NCI-H524 (cell line): ENCODE data around the gene STING1.
"Not testable (repeated sequence)": the region's sequence is repeated elsewhere in the genome, so short reads cannot be mapped to it uniquely, and the experiment has no call there.

Experiments
- DNase-seq, 2 experiments: peaks; one replicate each; lab custom pipeline; 2025; lab: John Stamatoyannopoulos, UW

The STING1 gene

DNA sequence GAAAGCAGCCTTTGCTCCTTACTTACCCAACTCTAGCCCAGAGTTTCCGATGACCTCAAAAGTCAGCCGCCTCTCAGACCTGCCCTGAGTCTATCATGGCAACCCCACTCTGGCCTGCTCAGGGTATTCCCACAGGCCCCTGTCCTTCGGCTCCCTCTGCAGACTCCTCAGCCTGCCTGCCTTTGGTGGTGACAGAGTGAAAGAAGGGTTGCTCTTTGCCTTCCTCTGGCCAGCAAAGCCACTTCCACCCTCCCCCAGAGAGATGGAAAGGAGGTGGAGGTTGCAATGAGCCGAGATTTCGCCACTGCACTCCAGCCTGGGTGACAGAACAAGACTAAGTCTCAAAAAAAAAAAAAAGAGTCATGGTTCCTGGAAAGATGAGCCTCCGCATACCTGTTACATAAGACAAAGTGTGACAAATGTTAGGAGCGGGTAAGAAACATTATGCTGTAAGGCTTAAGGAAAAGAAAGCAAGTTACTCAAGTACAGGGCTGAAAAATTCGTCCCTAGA lies 14.1 kb downstream of the STING1 start:
- DNase-seq: peak in 1 of 2 experiments; percentile 25

DNA sequence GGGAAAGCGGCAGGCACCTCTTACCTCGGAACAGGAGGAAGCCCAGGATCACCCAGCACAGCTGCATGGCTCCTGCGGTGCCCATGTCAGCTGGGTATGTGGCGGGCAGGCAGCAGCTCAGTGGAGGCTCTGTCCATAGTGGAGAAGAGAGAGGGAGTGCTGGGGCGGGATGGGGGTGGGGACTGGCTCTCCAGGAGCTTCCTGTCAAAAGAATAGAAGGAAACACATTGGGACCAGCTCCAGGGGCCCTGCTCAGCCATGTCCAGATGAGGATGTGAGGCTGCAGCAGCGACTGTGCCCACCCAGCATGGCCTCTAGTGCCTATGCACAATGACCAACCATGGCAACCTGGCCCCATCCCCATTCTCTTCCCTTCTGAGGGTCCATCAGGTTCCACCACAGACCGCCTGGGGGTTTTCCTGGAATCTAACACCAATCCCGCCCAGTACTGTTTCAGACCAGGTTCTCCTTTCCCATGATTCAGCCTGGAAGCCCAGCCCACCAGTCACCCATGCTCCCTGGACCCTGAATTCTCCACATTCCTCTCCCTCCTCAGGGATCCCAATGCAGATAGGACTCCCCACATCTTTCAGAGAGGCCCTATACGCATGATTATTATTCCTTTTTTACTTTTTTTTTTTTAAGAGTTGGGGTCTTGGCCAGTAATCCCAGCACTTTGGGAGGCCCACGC lies 19.8 kb downstream of the STING1 start, which contains the start of gene ECSCR:
Gene ECSCR (minus strand): TSS at position 158 of the 691 bp plus-strand sequence. CDS start 73 bp downstream, at position 85.
- DNase-seq: no peak

DNA sequence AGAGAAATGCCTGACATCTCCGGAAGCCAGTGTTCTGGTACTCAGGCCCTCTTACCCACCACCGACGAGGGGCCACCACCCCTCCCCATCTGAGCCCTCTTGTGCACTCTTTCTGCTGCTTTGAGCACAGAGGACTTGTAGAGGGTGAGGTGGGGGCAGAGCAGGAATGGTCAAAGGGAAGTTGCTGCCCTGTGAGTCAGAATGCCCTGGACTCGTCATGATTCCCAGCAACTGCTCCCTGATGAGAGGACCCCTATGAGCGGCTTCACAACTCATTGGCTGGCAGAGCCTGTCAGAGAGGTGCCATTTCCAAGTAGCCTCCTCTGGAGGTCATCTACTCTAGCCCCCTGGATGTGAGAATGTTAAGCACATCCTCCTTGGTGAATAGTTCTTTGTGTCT lies 20.9 kb downstream of the STING1 start:
- no peak for DNase-seq

DNA sequence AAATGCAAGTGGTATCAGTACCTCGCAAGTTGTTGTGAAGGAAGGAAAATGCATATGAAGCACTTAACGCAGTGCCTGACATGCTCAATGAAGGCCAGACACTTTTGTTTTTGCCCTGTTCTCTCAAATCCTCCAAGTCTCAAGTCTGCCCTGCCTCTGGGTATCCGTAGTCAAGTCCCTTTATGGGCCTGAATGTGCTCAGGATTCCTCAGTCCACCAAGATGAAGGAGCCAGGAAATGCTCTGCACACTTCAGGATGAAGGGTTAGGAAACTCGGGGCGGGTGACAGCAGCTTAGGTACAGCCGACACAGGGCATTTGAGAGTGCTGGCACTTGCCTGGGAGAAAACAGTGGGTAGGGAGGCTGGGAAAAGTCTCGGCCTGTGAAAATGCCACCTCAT lies 21.4 kb downstream of the STING1 start:
- DNase-seq: no peak

DNA sequence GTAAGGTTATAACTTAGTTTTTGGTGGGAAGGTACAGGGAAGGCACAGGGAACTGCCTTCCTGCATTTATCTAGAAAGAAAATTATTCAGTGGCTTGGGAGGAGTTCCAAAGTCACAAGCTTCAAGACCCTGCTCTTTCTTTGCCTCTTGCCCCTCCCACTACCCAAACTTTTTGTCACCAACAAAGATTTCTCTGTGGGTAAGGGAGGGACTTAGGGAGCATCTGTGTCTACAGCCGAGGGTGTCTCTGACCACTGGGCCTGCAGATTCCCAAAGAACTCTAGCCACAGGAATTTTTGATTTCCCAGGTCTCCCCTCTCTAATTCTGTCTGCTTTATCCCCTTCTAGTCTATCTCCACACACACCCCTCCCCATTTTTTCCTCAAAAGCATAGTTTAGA lies 22.1 kb downstream of the STING1 start:
- no peak for DNase-seq

DNA sequence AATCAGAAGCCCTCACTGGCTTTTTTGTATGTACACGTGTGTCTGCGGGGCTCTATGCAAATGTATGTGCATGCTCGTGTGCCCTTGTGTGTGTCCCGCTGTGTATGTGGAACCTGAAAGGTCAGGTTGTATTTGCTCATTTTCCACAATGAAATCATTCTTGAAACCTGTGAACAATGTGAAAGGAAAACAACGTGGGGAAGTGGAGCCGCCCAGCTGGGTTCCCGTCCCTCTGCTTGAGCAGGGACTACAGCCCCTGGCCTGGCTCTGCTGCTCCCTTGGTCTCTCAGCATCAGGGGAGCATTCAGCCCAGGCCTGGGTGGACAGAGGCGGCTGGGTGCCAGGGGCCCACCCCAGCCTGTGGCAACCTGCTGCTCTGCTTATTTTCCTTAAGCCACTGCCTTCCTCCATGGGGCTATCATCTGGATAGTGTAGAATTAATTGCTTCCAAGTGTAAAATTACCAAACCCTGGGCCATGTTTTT lies 23.1 kb downstream of the STING1 start:
- no peak for DNase-seq

DNA sequence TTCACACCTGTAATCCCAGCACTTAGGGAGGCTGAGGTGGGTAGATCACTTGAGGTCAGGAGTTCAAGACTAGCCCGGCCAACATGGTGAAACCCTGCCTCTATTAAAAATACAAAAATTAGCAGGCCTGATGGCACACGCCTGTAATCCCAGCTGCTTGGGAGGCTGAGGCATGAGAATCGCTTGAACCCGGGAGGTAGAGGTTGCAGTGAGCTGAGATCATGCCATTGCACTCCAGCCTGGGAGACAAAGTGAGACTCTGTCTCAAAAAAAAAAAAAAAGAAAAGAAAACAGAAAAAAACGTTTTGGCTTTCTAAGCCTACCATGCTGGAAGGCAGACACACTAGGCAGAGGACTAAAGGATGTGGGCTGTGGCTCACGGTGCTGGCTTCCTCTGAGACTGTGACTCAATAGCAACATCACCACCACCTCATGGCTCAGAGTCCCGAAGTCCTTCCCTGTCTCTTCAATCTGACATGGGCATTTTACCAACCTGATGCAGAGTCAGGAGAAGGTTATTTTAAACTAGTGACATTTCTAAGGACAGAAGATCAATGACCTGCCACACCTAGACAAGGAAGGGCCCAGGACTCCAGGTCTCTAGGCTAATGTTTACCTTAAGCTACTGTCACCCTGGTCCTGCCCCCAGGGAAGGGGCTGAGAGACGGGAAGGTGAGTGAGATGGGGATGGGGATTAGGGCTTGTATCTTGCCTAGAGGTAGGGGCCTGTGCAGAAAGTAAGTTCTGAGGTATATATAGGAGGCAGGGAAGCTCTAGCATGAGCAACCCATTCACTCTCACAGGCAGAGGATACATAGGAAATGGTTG lies 23.8 kb downstream of the STING1 start:
- no peak for DNase-seq

DNA sequence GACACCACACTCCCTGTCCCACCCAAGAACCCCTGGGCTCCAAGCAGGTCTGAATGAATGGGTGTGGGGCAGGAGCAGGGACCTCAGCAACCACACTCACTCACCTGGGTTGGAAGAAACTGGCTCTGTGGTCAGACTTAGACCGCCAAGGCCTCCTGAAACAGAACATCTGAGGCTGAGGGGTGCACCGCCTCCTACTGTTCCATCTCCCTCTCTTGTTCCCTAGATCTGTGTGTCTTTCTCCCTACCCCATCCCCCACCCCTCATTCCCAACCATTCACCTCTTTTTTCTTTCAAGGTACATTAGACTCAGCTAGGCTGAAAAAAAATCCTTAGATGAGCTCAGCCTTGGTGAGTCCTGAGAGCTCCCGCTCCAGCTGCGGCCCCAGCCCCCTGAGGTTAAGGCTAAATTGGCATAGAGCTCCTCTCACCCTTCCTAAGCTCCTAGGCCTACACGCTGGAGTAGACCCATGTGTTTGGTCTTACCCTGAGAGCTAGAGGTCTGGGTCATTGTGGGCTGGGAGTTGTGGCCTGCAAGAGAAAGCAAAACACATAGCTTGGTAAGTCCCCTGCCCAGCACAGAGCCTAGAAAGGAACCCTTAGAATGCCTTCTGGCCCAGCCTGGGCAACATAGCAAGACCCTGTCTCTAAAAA lies 24.8 kb downstream of the STING1 start:
- DNase-seq: no peak

DNA sequence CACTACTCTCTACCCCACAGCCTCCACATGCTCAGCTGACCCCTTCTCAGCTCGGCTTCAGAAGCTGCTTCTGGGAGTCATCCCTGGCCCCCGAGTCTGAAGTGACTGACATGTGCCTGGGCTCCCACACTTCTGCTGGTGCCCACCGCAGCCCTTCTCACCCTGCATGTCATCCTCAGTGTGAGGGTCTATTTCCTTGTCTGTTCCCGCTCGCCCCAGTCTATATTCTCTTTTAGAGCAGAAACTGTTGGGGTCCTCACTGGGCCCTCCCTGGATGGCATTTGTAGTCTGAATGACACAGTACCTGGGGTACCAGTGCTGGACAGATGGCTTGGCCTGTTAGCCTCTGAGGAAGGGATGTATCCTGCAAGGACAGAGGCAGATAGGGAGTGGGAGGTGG lies 25.3 kb downstream of the STING1 start:
- DNase-seq: no peak

DNA sequence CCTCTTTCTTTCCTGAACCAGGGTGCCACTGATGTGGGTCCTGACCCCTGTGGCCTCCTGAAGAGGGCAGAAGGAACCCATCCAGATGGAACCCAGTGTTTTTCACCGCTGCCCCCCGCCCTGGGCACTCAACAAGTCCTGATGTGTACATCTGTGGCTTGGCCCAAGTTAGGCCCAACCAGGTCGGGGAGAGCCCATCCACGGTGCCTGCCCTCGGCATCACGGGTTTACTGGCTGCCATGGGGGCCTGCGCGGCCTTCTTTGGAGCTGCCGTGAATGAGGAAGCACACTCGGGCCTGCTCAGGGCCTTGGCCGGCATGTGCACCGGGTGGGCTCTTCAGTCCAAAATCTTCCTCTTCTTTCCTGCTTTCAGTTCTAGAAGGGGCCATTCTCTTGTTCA lies 25.8 kb downstream of the STING1 start:
- no peak for DNase-seq

DNA sequence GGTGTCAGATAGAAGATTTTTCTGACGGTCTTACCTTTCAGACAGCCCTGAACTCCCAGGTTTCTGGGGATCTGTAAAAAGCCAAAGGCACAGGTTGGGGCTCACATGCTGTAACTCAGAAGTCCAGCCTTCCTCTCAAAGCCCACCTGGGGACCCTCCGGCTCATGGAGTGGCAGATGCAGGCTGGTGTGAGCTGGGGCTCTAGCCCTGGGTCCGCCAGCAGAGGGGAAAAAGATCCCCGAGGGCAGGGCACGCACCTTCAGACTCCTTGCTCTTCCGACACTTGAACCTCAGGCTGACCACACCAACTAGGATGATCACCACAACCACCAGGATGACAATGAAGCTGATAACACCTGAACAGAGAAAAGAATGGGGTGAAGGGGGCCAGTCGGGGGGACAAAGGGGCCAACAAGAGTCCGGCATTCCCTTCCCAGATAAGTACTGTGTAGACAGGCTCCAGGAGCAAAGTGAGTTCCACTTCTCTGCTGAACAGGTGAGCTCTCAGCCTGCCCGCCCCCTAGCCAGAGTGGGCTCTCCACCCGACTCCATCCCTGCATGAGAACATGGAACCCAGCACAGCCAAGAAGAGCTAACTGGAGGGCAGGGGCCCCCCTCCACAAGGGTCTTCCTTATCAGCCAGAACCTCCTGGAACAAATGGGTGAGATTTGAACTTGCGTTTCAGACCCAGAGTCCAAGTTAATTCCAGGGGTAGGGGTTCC lies 27.8 kb downstream of the STING1 start:
- DNase-seq: no peak

DNA sequence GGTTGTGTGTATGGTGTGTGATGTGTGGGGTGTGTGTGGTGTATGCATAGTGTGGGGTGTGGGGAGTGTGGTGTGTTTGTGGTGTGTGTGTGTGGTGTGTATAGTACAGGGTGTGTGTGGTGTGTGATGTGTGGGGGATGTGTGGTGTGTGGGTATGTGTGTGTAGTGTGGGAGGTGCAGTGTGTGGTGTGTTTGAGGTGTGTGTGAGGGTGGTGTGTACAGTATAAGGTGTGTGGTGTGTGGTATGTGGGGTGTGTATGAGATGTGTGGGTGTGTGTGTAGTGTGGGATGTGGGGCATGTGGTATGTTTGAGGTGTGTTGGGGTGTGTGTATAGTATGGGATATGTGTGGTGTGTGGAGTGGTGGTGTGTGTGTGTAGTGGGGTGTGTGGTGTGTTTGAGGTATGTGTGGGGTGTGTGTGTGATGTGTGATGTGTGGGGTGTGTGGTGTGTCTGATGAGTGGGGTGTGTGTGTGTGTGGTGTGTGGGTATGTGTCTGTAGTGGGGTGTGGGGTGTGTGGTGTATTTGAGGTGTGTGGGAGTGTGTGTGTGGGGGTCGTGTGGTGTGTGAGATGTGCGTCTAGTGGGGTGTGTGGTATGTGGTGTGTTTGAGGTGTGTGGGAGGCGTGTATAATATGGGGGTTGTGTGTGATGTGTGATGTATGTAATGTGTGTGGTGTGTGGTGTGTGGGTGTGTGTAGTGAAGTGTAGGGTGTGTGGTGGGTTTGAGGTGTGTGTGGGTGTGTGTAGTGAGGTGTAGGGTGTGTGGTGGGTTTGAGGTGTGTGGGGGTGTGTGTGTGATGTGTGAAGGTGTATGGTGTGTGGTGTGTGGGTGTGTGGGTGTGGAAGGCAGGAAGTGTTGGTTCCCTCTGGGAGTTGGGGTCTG lies 28.6 kb downstream of the STING1 start:
- DNase-seq: no peak

DNA sequence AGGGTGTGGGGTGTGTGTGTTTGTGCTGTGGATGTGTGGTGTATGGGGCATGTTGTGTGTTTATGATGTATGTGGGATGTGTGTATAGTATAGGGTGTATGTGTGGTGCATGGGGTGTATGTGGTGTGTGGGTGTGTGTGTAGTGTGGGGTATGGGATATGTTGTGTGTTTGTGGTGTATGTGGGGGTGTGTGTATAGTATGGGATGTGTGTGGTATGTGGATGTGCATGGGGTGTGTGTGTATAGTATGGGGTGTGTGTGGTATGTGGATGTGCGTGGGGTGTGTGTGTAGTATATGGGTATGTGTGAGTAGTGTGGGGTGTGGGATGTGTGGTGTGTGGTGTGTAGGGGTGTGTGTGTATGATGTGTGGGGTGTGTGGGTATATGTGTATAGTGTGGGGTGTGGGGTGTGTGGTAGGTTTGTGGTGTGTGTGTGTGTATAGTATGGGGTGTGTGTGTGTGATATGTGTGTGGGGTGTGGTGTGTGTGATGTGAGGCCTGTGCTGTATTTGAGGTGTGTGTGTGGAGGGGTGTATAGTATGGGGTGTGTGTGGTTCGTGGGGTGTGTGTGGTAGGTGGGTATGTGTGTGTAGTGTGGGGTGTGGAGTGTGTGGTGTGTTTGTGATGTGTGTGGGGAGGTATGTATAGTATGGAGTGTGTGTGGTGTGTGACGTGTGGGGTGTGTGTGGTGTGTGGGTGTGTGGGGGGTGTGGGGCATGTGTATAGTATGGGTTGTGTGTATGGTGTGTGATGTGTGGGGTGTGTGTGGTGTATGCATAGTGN lies 30.5 kb downstream of the STING1 start:
- no peak for DNase-seq

DNA sequence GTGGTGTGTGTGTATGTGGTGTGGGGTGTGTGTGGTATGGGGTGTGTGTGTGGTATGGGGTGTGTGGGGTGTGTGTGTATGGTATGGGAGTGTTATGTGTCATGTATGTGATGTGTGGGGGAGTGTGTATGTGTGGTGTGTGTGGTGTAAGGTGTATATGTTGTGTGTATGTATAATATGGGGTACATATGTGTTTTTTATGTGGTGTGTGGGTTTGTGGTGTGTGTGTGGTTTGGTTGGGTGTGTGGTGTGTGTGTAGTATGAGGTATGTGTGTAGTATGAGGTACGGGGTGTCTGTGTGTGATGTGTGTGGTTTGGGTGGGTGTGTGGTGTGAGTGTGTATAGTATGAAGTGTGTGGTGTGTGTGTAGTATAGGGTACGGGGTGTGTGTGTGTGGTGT lies 31.4 kb downstream of the STING1 start:
- no peak for DNase-seq

DNA sequence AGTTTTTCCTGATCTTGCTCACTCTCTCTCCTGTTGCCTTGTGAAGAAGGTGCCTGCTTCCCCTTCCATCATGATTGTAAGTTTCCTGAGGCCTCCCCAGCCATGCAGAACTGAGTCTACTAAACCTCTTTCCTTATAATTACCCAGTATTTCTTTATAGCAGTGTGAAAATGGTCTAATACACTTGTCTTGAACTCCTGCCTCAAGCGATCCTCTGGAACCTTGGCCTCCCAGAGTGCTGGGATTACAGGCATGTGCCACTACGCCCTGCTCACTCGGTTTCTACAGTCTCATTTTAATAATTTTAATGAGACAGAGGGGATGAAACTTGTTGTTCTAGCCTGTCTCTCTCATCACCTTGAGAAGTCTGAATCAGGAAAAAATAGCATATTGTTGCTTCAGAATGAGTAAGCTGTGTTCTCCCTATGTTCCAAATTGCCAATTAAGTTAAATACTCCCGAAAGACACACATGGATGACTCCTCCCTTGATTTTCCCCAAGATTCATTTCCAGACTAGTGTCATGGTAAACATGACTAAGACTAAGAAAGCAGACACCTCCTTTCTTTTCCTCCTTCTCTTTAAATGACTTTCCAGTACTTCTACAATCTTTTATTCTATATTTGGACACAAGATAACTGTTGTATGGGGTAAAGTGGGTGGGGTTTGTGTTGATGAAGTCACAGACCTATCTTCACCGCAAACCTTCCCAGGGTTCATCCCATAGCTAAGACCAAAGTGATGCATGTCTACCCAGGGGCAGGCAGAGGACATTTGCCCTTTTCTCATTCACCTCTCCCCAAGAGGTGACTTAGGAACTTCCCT lies 35.4 kb downstream of the STING1 start:
- no peak for DNase-seq

DNA sequence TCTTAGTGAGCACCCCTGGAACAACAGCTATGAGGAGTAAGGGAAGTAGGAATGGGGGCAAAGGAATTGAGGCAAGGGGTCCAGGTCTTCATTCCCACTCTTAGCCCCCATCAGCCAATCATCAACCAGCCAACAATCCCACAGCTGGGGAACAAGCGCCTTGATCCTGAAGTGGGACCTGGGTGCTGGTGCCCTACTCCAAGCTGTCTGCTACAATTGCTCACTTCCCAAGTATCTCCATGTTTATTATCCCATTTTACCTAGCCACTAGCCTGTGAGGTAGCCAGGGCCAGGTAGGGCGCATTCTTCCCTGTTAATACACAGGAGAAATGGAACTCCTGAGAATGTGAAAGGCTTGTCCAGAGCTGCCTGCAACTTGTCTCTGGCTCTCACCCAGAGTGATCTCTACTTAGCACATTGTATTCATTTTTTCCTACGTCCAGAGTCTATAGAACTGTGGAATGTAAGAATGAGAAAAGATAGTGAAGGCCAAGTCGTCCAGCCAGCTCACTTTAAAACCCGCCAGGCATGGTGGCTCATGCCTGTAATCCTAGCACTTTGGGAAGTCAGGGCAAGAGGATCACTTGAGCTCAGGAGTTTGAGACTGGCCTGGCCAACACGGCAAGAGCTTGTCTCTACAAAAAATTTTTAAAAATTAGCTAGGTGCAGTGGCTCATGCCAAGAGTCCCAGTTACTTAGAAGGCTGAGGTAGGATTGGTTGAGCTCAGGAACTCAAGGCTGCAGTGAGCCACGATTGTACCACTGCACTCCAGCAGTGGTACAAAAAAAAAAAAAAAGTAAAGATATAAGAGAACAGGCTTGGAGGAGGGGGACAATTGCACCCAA lies 37.0 kb downstream of the STING1 start:
- no peak for DNase-seq

DNA sequence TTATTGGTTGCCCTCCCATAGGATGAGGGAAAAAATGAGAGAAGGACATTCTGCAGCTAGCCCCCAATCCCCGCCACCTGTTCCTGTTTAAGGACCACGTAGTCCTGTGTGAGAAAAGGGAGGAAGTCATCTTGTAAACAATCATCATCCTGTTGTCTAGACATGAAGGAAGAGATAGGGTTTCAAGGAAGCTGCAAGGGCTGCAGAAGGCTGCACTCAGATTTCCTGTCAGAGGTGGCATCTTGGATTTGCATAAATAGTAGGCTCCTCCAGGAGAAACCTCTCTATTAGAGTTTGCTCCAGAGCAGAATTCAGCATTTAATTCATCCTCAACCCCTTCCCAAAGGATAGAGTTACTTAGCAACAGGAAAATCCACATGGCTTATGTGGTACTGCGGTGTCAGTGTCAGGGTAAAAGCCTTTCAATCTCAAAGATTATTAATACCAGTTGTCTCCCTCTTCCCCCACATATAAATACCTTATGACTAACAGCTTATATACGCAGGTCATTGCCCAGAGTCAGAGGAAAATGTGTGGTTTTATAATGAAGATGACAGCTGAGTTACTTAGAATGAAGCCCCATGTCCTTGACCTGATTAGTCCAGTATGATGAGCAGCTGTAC lies 38.6 kb downstream of the STING1 start:
- peak; percentile 38 to 82 for DNase-seq

DNA sequence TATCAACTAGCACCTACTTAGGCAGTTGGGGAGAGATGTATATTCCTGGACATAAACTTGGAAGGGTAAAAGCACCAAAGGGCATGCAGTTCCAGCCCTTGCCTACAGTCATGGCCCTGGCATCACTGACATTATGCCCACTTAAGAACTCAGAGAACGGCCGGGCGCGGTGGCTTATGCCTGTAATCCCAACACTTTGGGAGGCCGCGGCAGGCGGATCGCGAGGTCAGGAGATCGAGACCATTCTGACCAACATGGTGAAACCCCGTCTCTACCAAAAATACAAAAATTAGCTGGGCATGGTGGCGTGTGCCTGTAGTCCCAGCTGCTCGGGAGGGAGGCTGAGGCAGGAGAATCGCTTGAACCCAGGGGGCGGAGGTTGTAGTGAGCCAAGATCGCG lies 42.1 kb downstream of the STING1 start:
- DNase-seq: not testable (repeated sequence)
